ENCODE measurements around the gene ACTN4.

Gene ACTN4

GRCh38 chr19:38697641-38698071, 50.2 kb downstream of the ACTN4 start:
- DNase-seq: no peak

- DNase-seq: no peak
Measured at GRCh38 chr19:38698225-38699026, 51.0 kb downstream of the ACTN4 start.

GRCh38 chr19:38699027-38699346, 51.5 kb downstream of the ACTN4 start:
- DNase-seq: no peak

DNA sequence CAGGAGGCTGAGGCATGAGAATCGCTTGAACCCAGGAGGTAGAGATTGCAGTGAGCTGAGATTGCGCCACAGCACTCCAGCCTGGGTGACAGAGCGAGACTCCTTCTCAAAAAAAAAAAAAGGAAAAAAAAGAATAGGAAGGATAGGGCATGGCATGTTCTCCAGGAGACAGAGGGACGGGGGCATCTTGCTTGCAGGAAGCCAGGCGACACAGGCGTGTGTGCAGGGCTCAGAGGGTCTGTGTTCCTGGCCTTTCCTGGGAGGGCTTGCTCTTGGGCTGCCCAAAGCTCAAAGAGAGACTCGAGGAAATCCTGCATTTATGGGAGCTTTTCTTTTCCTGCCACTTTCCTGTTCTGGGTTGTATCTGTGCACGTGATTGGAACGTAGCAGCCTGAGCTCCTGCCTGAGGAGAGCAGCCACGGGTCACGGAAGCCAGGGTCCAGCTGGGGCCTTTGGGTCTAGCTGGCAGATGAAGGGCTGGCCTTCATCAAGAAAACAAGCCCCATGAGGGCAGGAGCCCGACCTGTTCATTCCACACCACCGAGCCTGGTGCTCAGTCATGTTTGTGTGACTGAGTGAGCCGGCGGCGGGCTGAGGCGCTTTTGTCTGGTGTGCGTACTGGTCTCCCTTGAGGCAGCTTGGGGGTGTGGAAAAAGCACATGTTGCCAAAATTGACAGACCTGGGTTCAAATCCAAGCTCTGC, 52.3 kb downstream of the ACTN4 start:
- no peak for DNase-seq

GRCh38 chr19:38700350-38700901, 53.0 kb downstream of the ACTN4 start:
- DNase-seq: no peak

GRCh38 chr19:38700902-38701454, 53.5 kb downstream of the ACTN4 start:
- no peak for DNase-seq

- no peak for DNase-seq
Measured at GRCh38 chr19:38701455-38702063, 54.1 kb downstream of the ACTN4 start.

DNA sequence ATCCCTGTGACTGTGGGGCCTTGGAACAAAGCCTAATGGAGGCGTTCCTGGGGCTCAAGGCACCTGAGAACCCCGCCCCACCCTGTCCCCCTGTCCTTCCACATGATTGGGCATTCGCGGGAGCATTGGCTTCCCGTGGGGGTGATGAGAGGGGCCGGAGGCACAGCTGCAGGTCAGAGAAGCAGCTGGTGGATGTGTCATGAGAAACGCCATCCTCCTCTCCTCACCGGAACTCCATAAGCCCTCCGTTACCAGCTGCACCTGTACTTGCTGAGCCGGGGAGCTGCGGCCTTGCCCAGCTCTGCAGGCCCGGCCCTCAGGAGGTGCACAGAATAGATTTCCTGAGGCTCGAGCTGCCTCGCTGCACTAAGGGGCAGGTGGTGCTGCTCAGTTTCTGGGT, 54.8 kb downstream of the ACTN4 start:
- no peak for DNase-seq

DNA sequence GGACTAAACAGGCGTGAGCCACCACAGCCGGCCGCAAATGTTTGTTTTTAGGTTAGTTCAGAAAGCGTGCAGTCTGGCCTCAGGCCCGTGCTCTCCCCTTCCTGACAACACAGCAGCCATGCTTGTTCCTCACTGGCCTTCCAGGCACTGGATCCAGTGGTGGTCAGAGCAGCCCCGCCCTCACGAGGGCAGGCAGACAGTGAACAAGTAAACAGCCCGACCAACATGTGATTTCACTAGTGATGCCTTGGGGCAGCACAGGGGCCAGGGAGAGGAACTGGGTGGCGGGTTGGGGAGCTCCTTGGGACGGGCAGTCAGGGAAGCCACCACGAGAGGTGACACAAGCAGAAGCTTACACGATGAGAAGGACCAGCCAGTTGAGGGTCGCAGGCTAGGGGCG, 56.1 kb downstream of the ACTN4 start:
- no peak for DNase-seq

GRCh38 chr19:38704488-38705026, 57.1 kb downstream of the ACTN4 start:
- DNase-seq: no peak

DNA sequence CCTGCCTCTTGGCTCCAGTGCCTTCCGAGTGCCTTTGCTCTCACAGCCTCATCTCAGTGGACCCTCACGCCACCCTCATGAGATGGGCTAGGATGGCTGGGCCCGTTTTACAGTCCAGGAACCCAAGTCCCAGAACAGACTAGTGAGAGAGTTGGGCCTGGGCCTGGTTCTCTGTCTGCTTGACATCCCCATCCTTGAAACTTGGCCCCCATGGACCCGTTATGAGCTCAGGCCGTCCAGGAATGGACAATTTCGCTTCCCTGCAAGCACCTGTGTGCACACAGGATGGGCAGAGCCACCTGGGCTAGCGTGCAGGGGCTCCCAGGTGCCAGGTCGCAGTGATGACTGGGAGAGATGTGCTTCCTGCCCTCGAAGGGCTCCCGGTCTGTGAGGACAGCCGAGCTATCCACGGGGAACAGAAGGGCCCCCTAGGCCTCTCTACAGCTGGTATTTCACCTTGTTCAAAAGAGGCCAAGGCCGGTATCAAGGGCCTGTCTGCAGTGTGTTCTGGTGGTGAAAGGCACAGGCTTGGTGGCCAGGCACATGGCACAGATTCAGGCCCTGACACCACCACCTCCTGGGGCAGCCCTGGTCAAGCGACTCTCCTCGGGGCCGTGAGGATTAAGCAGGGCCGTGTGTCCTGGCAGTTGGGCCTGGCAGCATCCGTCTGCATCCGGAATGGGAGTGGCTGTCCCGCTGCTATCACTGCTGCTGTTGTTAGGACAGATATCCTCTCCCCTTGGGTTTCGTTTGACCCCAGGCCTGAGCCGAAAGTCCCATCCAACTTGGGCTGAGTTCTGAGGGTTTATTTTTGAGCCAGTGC, 58.0 kb downstream of the ACTN4 start:
- no peak for DNase-seq

DNA sequence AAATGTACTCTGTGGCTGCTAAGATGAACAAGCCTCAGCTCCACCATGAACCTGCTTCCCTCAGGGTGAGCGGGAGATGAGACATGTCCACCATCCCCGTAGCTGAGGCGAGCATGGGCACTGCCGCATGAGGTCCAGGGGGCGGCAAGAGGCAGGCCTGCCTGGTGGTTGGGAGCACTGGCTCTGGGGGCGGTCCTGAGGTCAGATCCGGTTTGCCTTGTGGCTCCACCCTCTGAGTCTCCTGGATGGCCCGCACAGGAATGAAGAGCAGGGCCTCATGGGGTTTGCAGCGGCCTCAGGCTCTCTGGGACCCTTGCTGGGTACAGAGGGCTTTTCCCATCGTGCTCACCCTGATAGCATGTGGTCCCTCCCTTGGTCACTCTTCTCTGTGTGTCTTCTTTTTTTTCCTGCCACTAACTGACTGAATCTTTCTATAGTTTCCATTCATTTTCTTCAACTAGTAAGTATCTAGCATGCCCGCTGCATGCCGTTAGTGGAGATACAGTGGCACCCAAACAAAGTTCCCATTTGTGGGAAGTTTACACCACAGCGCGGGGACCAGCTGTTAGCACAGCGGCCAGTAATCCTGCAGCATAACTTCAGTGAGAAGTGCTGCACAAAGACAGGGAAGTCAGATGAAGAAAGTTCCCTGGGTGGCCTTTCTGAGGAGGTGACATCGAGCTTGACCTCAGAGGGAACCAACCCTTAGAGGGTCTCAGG, 59.5 kb downstream of the ACTN4 start:
- no peak for DNase-seq

DNA sequence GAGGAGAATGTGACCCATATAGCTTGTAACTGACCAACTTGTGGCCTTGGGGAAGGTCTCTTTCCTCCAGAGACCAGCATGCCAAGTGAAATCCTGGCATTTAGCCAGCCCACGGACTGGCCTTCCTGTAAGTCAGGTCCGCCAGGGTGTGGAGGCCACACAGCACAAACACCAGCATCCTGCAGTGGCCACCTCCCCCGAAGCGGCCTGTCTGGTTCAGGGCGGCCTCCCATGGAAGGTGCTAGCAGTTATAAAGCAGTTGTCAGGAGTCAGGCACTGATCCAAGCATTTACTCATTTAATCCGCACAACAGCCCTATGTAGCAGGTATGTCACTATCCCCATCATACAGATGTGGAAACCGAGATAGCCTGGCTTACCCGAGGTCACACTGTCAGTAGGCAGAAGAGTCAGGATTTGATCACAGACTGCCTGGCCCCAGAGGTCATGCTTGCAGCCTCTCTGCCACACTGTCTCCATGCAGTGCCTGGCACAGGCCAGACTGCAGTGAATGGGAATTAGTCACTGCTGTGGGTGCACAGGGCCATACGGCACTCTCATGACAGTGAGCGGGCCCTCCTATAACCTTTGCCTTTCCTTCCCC, 60.2 kb downstream of the ACTN4 start:
- DNase-seq: no peak

- DNase-seq: no peak
Measured at GRCh38 chr19:38708413-38709024, 61.1 kb downstream of the ACTN4 start.

GRCh38 chr19:38709119-38709518, 61.7 kb downstream of the ACTN4 start:
- DNase-seq: no peak

- DNase-seq: no peak
Measured at GRCh38 chr19:38709671-38710415, 62.4 kb downstream of the ACTN4 start.

GRCh38 chr19:38710416-38710702, 62.9 kb downstream of the ACTN4 start:
- DNase-seq: no peak

DNA sequence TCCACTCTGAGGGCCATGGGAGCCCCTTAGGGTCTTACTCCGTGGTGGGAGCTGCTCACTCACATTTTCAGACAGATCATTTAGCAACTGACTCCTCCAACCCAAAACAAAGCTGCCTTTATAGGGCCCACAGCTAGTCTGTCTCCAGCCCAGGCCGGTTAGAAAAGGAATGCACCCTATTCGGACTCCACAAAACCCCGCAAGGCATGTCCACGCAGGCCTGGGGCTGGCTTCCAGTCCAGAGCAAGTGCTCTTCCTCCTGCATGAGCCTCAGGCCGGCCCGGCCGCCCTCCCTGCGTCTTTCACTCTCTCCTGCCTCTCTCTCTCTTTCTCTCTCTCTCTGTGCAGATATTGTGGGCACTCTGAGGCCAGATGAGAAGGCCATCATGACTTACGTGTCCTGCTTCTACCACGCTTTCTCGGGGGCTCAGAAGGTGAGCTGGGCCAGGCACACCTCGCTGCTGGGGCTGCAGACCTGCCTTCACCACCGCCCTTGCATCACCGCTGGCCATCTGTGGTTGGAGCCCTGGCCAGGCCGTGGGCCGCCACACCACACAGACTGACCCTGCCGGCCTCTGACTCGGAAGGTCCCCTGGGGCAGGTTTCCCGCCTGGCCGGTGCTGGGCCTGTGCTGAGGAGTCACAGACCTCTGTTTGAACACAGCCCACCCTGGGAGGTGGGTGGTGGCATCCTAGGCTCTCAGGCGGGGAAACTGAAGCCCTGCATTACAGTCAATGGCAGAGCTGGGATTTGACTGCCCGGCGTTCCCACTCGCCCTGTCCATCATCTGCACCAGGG, 63.7 kb downstream of the ACTN4 start:
- no peak for DNase-seq

DNA sequence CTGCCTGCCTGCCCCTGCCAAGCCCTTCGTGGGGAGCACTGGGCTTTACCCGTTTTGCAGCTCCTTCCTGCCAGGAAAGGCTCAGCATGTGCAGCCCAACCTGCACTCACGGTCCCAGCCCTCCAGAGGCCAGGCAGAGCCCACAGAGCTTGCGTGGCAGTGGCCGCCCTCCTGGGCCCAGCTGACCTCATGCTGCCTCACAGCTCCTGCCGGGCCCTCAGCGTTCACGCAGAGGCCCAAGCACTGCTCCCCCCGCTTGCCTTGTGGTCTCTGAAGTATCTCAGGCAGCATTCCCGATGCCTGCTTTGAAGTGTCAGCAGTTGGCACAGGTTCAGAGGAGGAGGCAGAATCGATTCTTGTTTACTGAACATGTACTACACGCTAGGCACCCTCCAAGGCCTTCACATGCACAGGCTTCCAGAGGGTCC, 64.3 kb downstream of the ACTN4 start:
- no peak for DNase-seq

Data from NCI-H1436 treated with DMSO at 0.1 percent for 48 hours (cell line).